ENCODE measurements around the gene OSR1.

- TF ChIP-seq POLR2A (IDR thresholded peaks at IDR 0.05) = no peak
- TF ChIP-seq, protein P1, sequence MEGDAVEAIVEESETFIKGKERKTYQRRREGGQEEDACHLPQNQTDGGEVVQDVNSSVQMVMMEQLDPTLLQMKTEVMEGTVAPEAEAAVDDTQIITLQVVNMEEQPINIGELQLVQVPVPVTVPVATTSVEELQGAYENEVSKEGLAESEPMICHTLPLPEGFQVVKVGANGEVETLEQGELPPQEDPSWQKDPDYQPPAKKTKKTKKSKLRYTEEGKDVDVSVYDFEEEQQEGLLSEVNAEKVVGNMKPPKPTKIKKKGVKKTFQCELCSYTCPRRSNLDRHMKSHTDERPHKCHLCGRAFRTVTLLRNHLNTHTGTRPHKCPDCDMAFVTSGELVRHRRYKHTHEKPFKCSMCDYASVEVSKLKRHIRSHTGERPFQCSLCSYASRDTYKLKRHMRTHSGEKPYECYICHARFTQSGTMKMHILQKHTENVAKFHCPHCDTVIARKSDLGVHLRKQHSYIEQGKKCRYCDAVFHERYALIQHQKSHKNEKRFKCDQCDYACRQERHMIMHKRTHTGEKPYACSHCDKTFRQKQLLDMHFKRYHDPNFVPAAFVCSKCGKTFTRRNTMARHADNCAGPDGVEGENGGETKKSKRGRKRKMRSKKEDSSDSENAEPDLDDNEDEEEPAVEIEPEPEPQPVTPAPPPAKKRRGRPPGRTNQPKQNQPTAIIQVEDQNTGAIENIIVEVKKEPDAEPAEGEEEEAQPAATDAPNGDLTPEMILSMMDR (IDR thresholded peaks at IDR 0.05) = no peak
Measured at GRCh38 chr2:19356545-19357401, 1.6 kb downstream of the OSR1 start.

Measured in esophagus squamous epithelium (tissue), 4 donors.